Measurements from ENCODE around the gene GABRR2.

The GABRR2 gene

GRCh38 chr6:89356642-89357170 is 41.6 kb upstream of the GABRR2 start:
- Histone ChIP-seq H3K9me2 (replicated peaks; ENCODE audit: insufficient read depth, low read length) (no peaks in the 10 kb centered on the region), H3K9me3 (ENCODE audit: insufficient read depth, low read length) (no peaks in the 10 kb centered on the region), H3K36me3 (ENCODE audit: low read length) (peaks cover 5% of the 10 kb centered on the region; the same call in 1 of the 2 replicates), H2AFZ (ENCODE audit: low read depth, low read length, severe bottlenecking) (no peak overlapping the region), H3K9ac (ENCODE audit: low read length) (peak overlapping the region; percentile 97), H3K27ac (ENCODE audit: low read depth, low read length) (peak overlapping the region; percentile 100), H3K27me3 (ENCODE audit: low read length) (no peaks in the 10 kb centered on the region), H3F3A (ENCODE audit: insufficient read depth) (peaks cover 75% of the 10 kb centered on the region), H4K20me1 (ENCODE audit: low read depth, low read length) (no peaks in the 10 kb centered on the region), H3K4me2 (ENCODE audit: low read depth, low read length, poor library complexity, severe bottlenecking) (peak overlapping the region; percentile 100), H3K79me2 (ENCODE audit: insufficient read depth, low read length) (peaks cover 26% of the 10 kb centered on the region), H3K4me3 (ENCODE audit: insufficient read depth, low read length, poor library complexity, severe bottlenecking) (peak overlapping the region; percentile 46)
- TF ChIP-seq CTCF (IDR thresholded peaks at IDR 0.05; ENCODE audit: insufficient read depth, low read length, poor library complexity, severe bottlenecking), result no peak
- no peak for TF ChIP-seq EZH2phosphoT487 (conservative IDR thresholded peaks at IDR 0.05; ENCODE audit: low read length)

- no peaks in the 10 kb centered on the region for H3K9me2 ChIP-seq (replicated peaks; ENCODE audit: insufficient read depth, low read length)
- H4K20me1 ChIP-seq (ENCODE audit: low read depth, low read length), result no peaks in the 10 kb centered on the region
- no peaks in the 10 kb centered on the region for H3K27me3 ChIP-seq (ENCODE audit: low read length)
- no peaks in the 10 kb centered on the region for H3K9me3 ChIP-seq (ENCODE audit: insufficient read depth, low read length)
- H2AFZ ChIP-seq (ENCODE audit: low read depth, low read length, severe bottlenecking), result no peak overlapping the region
- peak overlapping the region; percentile 97 for H3K9ac ChIP-seq (ENCODE audit: low read length)
- H3K36me3 ChIP-seq (ENCODE audit: low read length), result peaks cover 11% of the 10 kb centered on the region; the same call in 1 of the 2 replicates
- no peak for TF ChIP-seq CTCF (IDR thresholded peaks at IDR 0.05; ENCODE audit: insufficient read depth, low read length, poor library complexity, severe bottlenecking)
- no peak for TF ChIP-seq EZH2phosphoT487 (conservative IDR thresholded peaks at IDR 0.05; ENCODE audit: low read length)
- peaks cover 37% of the 10 kb centered on the region for H3K79me2 ChIP-seq (ENCODE audit: insufficient read depth, low read length)
- H3K4me3 ChIP-seq (ENCODE audit: insufficient read depth, low read length, poor library complexity, severe bottlenecking), result peak overlapping the region; percentile 6
- H3K4me2 ChIP-seq (ENCODE audit: low read depth, low read length, poor library complexity, severe bottlenecking), result peak overlapping the region; percentile 100
- peaks cover 78% of the 10 kb centered on the region for H3F3A ChIP-seq (ENCODE audit: insufficient read depth)
- H3K27ac ChIP-seq (ENCODE audit: low read depth, low read length), result peak overlapping the region; percentile 100
Observed at GRCh38 chr6:89355511-89356194, 40.6 kb upstream of the GABRR2 start.

GRCh38 chr6:89353702-89354392 is 38.7 kb upstream of the GABRR2 start:
- peak overlapping the region; percentile 96 for H3K4me3 ChIP-seq (ENCODE audit: insufficient read depth, low read length, poor library complexity, severe bottlenecking)
- peak overlapping the region; percentile 100 for H3K27ac ChIP-seq (ENCODE audit: low read depth, low read length)
- H4K20me1 ChIP-seq (ENCODE audit: low read depth, low read length), result peaks cover 13% of the 10 kb centered on the region
- TF ChIP-seq EZH2phosphoT487 (conservative IDR thresholded peaks at IDR 0.05; ENCODE audit: low read length) (no peak), CTCF (IDR thresholded peaks at IDR 0.05; ENCODE audit: insufficient read depth, low read length, poor library complexity, severe bottlenecking) (no peak)
- peaks cover 23% of the 10 kb centered on the region for H3K36me3 ChIP-seq (ENCODE audit: low read length)
- H3K79me2 ChIP-seq (ENCODE audit: insufficient read depth, low read length), result peaks cover 55% of the 10 kb centered on the region
- no peaks in the 10 kb centered on the region for H3K9me2 ChIP-seq (replicated peaks; ENCODE audit: insufficient read depth, low read length)
- H3K27me3 ChIP-seq (ENCODE audit: low read length), result no peaks in the 10 kb centered on the region
- peak overlapping the region; percentile 100 for H3K4me2 ChIP-seq (ENCODE audit: low read depth, low read length, poor library complexity, severe bottlenecking)
- no peak overlapping the region for H2AFZ ChIP-seq (ENCODE audit: low read depth, low read length, severe bottlenecking)
- peaks cover 79% of the 10 kb centered on the region for H3F3A ChIP-seq (ENCODE audit: insufficient read depth)
- H3K9me3 ChIP-seq (ENCODE audit: insufficient read depth, low read length), result no peaks in the 10 kb centered on the region
- peak overlapping the region; percentile 97 for H3K9ac ChIP-seq (ENCODE audit: low read length)
